GM10248 (cell line): ENCODE results near the gene MROH2A.

Experiments used
- CTCF ChIA-PET: fragments of 300-600 bp; sonication (Branson Sonifier 250); formaldehyde crosslinking; extraction: SDS; loops from one replicate; lab custom pipeline; 2021; ENCODE audit warnings: antibody characterized with exemption; lab: Yijun Ruan, JAX
- POLR2A ChIA-PET: fragments of 350-650 bp; sonication (Branson Sonifier 250); formaldehyde crosslinking; extraction: SDS; loops from one replicate; lab custom pipeline; 2020; ENCODE audit warnings: antibody characterized with exemption; lab: Yijun Ruan, JAX
- DNase-seq: peaks from one replicate; pipeline ENCODE4 v3.0.0; 2012; ENCODE audit errors: extremely low spot score
- CTCF ChIP-seq: IDR thresholded peaks from 2 replicates; pipeline ENCODE4 v1.5.1; 2012; ENCODE audit warnings: mild to moderate bottlenecking, low read depth; ENCODE audit errors: extremely low read depth, missing control alignments, control extremely low read depth

MROH2A gene

GRCh38 chr2:233847248-233847898, 69.2 kb downstream of the MROH2A start:
- no peak for TF ChIP-seq CTCF
- POLR2A ChIA-PET: no interaction called here

DNA sequence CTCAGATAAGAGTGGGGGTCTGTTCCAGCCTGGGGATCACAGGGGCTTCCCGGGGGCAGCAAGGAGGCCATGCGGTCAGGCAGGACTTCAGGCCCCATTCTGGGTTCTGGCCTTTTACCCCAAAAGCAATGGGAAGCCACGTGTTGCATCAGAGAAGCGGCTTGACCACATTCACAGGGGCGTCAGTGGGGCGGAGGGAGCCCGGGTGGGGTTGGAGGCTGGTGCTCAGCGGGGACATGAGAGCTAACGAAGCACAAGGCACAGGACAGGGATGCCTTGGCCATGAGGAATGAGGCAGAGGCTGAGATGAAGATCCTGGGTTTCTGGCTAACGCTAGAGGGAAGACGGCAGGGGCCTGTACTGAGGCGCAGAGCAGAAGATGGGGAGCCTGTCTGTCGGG, 70.1 kb downstream of the MROH2A start:
- no peak for TF ChIP-seq CTCF
- no peak for DNase-seq
- CTCF ChIA-PET: interaction anchor here (5.2 kb wide), 1 partner anchor 9 kb away, joined by 19 read pairs; no protein-coding TSS in a partner anchor
- POLR2A ChIA-PET: no interaction called here

More at GRCh38 chr2:233847248-233847898, 69.2 kb downstream of the MROH2A start:
- CTCF ChIA-PET: interaction anchor here (5.2 kb wide), 1 partner anchor 10 kb away, joined by 19 read pairs; no protein-coding TSS in a partner anchor
- DNase-seq: no peak

- TF ChIP-seq CTCF: no peak
- POLR2A ChIA-PET: no interaction called here
- no peak for DNase-seq
- CTCF ChIA-PET: interaction anchor here (1.0 to 5.2 kb wide), 2 partner anchors 8 to 9 kb away, joined by 3 to 19 read pairs; no protein-coding TSS in a partner anchor
These were observed 71.6 kb downstream of the MROH2A start for GRCh38 chr2:233849607-233850271.

DNA sequence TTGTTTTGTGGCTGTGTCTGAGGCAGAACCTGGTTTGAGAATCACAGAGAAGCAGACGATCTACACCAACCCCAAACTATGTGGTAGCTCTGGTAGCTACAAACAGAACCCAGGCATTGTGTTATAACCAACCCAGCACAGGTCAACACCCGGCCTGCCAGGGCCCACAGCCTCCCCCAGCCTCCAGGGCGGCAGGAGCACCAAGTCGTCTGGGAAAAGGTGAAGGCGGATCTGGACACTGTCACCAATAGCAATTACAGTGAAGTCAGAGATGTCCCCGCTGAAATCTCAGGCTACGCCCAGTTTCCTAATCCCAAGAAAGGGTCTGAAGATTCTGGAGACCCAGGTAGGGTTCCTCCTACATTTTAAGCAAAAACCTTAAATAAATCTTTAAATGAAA, 72.6 kb downstream of the MROH2A start:
- DNase-seq: no peak
- TF ChIP-seq CTCF: no peak
- ChIA-PET CTCF (no interaction called here), POLR2A (no interaction called here)

DNA sequence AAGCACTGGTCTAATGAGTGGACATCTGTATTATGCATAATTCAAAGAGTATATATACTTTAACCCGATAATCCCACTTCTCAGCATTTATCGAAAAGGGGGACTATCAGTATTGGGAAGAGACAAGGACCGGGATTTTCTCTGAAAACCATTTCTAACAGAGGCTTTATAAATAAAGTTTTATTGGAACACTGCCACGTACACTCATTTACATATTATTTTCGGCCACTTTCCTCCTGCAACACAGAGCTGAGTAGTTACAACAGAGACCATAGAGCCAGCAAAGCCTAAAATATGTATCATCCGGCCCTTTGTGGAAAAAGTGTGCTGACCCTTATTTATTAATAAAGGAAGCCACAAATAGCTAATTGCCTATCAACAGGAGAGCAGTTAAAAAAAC, 73.0 kb downstream of the MROH2A start:
- no peak for DNase-seq
- ChIA-PET CTCF (no interaction called here), POLR2A (no interaction called here)
- no peak for TF ChIP-seq CTCF

DNA sequence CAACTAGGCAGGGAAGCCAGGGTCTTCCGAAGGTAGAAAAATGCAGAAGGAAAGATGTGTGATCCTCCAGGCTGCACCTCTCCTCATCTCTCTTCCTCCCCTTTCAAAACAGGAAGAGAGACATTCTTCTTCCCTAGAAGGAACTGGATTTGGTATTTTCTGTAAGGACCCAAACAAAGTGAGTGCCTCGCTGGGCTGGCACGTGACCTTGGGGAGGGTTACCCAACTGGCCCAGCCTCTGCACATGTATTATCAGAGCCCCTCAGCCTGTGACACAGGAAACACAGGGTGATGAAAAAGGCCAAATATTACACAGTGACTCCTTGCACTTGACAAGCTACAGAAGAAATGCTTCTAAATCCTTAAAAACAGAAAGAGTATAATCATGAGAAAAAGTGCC, 73.9 kb downstream of the MROH2A start:
- no peak for DNase-seq
- no peak for TF ChIP-seq CTCF
- CTCF ChIA-PET: interaction anchor here (1.4 kb wide), 1 partner anchor 14 kb away, joined by 3 read pairs; no protein-coding TSS in a partner anchor
- POLR2A ChIA-PET: no interaction called here
